Spleen (tissue), 11 donors: ENCODE data around the gene TRIM45. TPM values are rescaled to one million over a fixed set of nuclear protein-coding genes. Genes with fewer than 3 reads are reported as not detected.

Experiments
- DNase-seq: peaks from one replicate; pipeline ENCODE4 v3.0.0-alpha.2; 2020
- H3K27ac ChIP-seq, 8 donors: fragments of 200-600 bp; sonication (generic) in 7 of 8; 1 replicate in 4 of 8; 2 replicates in 4 of 8; pipeline versions ENCODE4 v1.5.0 to v1.8.0; 2016 to 2021; ENCODE audit warnings: inconsistent platforms in 4 of 8, mild to moderate bottlenecking in 4 of 8, moderate library complexity in 1 of 8
- H3K27me3 ChIP-seq, 7 donors: fragments of 200-600 bp; sonication (generic) in 6 of 7; replicated peaks in 1 of 7; 1 replicate in 4 of 7; 2 replicates in 3 of 7; pipeline versions ENCODE4 v1.5.0 to v1.8.0; 2016 to 2021; ENCODE audit warnings: inconsistent platforms in 3 of 7, mild to moderate bottlenecking in 1 of 7
- H3K36me3 ChIP-seq, 6 donors: fragments of 200-600 bp; sonication (generic) in 5 of 6; 1 replicate in 4 of 6; 2 replicates in 2 of 6; pipeline versions ENCODE4 v1.5.0 to v1.8.0; 2016 to 2021; ENCODE audit warnings: inconsistent platforms in 2 of 6
- H3K4me1 ChIP-seq, 6 donors: fragments of 200-600 bp; sonication (generic) in 5 of 6; 1 replicate in 3 of 6; 2 replicates in 3 of 6; pipeline versions ENCODE4 v1.5.0 to v1.8.0; 2016 to 2021; ENCODE audit warnings: inconsistent platforms in 3 of 6
- H3K4me3 ChIP-seq, 8 donors: fragments of 200-600 bp; sonication (generic) in 7 of 8; 1 replicate in 4 of 8; 2 replicates in 4 of 8; pipeline versions ENCODE4 v1.5.0 to v1.8.0; 2016 to 2021; ENCODE audit warnings: inconsistent platforms in 4 of 8, mild to moderate bottlenecking in 4 of 8, moderate library complexity in 2 of 8
- H3K9me3 ChIP-seq, 8 donors: fragments of 200-600 bp; sonication (generic) in 7 of 8; 1 replicate in 4 of 8; 2 replicates in 4 of 8; pipeline versions ENCODE4 v1.5.0 to v1.8.0; 2016 to 2021; ENCODE audit warnings: inconsistent platforms in 4 of 8
- CTCF ChIP-seq, 11 experiments: fragments of 200-600 bp in 7 of 11; fragments of 450-650 bp in 4 of 11; sonication (generic) in 4 of 11; IDR thresholded peaks in 8 of 11; conservative IDR thresholded peaks in 3 of 11; 1 replicate in 7 of 11; 2 replicates in 4 of 11; pipeline versions ENCODE4 v1.4.0 to v1.8.0; 2016 to 2021; ENCODE audit warnings: antibody characterized with exemption in 11 of 11, inconsistent platforms in 4 of 11, mild to moderate bottlenecking in 1 of 11
- POLR2A ChIP-seq, 3 donors: fragments of 450-650 bp; IDR thresholded peaks; one replicate each; pipeline ENCODE4 v1.5.1; 2017; ENCODE audit warnings: antibody characterized with exemption in 3 of 3, mild to moderate bottlenecking in 1 of 3
- POLR2AphosphoS5 ChIP-seq, 3 donors: sonication (generic); formaldehyde crosslinking; IDR thresholded peaks; one replicate each; pipeline ENCODE4 v1.5.1; 2017; ENCODE audit warnings: antibody characterized with exemption in 3 of 3
- WGBS, 5 donors: extraction: QIAGEN DNeasy Blood & Tissue Kit in 3 of 5; methylation state at CpG; one replicate each; pipeline versions ENCODE4 v1.1.5 to v1.1.7; 2013 to 2018; 5-methylcytosine and 5-hydroxymethylcytosine counted together
- intact Hi-C: fragments of 100-400 bp; cut with DNase I; formaldehyde crosslinking; loops from one replicate; pipeline ENCODE4 v1.15.0; 2023; ENCODE audit warnings: low total_unique reads
- polyA plus RNA-seq, 3 donors: library from polyadenylated mRNA; stranded (reverse); fragments of 200-250 nt; gene quantifications; one replicate each; pipeline ENCODE4 v1.2.1, GENCODE V29; 2013
- total RNA-seq, 7 donors: library from RNA; depleted of rRNA in 3 of 7; stranded (reverse); fragments of >200 nt in 3 of 7; fragmentation: NEBNext Ultra II Directional in 4 of 7; extraction: Animal tissue kit (Norgen Biotek cat#: 25700) in 4 of 7; gene quantifications; one replicate each; pipeline versions ENCODE4 v1.1.0 to v1.2.1, GENCODE V29; 2016 to 2021
- donor health status: healthy with polysubstance abuse.
- donor health status: DM: no; HTN: no; CAD: no; lungs with moderate emphysema.
- donor health status: DM: no; HTN: no; CAD: no.
- donor health status: Bipolar disorder and iron deficiency.
- donor health status: healthy.
- donor health status: DM: no; HTN: no; CAD: no.
- donor health status: DM: yes; HTN: yes; CAD: no.

TRIM45 gene
- total and polyA plus RNA-seq, 10 donors = 1.2 to 8.1 (median 2.0) TPM

GRCh38 chr1:117138106-117138505, 16.6 kb upstream of the TRIM45 start:
- Histone ChIP-seq H3K4me3 (no peak overlapping the region), H3K36me3 (no peaks in the 10 kb centered on the region), H3K27ac (no peak overlapping the region), H3K27me3 (no peaks in the 10 kb centered on the region), H3K9me3 (no peaks in the 10 kb centered on the region), H3K4me1 (no peaks in the 10 kb centered on the region)
- WGBS, 5 donors = 80 to 89% (median 87%) methylated on average over 3 of the region's 3 CpGs
- TF ChIP-seq CTCF (IDR thresholded peaks at IDR 0.05 in 8 of 11, conservative IDR thresholded peaks at IDR 0.05 in 3 of 11) (no peak), POLR2A (IDR thresholded peaks at IDR 0.05) (no peak), POLR2AphosphoS5 (IDR thresholded peaks at IDR 0.05) (no peak)
- DNase-seq = no peak
- intact Hi-C loops = no loop called here

- Histone ChIP-seq H3K36me3 (no peaks in the 10 kb centered on the region), H3K9me3 (no peaks in the 10 kb centered on the region), H3K27ac (no peak overlapping the region), H3K4me3 (no peak overlapping the region), H3K27me3 (no peaks in the 10 kb centered on the region), H3K4me1 (no peaks in the 10 kb centered on the region)
- no peak for TF ChIP-seq POLR2AphosphoS5 (IDR thresholded peaks at IDR 0.05)
- TF ChIP-seq POLR2A (IDR thresholded peaks at IDR 0.05) = no peak
- no peak for TF ChIP-seq CTCF (IDR thresholded peaks at IDR 0.05 in 8 of 11, conservative IDR thresholded peaks at IDR 0.05 in 3 of 11)
- intact Hi-C loops = no loop called here
- DNase-seq = no peak
- WGBS, 5 donors = 75 to 88% (median 88%) methylated on average over 3 of the region's 3 CpGs
These were observed 15.8 kb upstream of the TRIM45 start for GRCh38 chr1:117137281-117137855.

- 47 to 89% (median 75%) methylated on average over 2 of the region's 2 CpGs for WGBS, 5 donors
- Histone ChIP-seq H3K27ac (no peak overlapping the region), H3K4me3 (no peak overlapping the region), H3K9me3 (no peaks in the 10 kb centered on the region), H3K27me3 (no peaks in the 10 kb centered on the region), H3K4me1 (no peaks in the 10 kb centered on the region), H3K36me3 (no peaks in the 10 kb centered on the region)
- TF ChIP-seq POLR2A (IDR thresholded peaks at IDR 0.05) (no peak), POLR2AphosphoS5 (IDR thresholded peaks at IDR 0.05) (no peak), CTCF (IDR thresholded peaks at IDR 0.05 in 8 of 11, conservative IDR thresholded peaks at IDR 0.05 in 3 of 11) (no peak)
- intact Hi-C loops = no loop called here
- no peak for DNase-seq
These were observed 15.2 kb upstream of the TRIM45 start for GRCh38 chr1:117136749-117137148.

- Histone ChIP-seq H3K4me1 (no peaks in the 10 kb centered on the region), H3K4me3 (no peak overlapping the region), H3K27me3 (no peaks in the 10 kb centered on the region), H3K36me3 (no peaks in the 10 kb centered on the region), H3K27ac (no peak overlapping the region), H3K9me3 (no peaks in the 10 kb centered on the region)
- intact Hi-C loops = no loop called here
- DNase-seq = no peak
- TF ChIP-seq POLR2A (IDR thresholded peaks at IDR 0.05) (no peak), POLR2AphosphoS5 (IDR thresholded peaks at IDR 0.05) (no peak), CTCF (IDR thresholded peaks at IDR 0.05 in 8 of 11, conservative IDR thresholded peaks at IDR 0.05 in 3 of 11) (no peak)
- WGBS, 5 donors = 64 to 89% (median 88%) methylated on average over 2 of the region's 2 CpGs
These were observed 13.8 kb upstream of the TRIM45 start for GRCh38 chr1:117135329-117135728.
